ENCODE results near the gene BCL2L13.
A peak's percentile ranks its signal among the peaks of the same experiment; 100 is the strongest.
"Not testable (repeated sequence)": the region's sequence is repeated elsewhere in the genome, so short reads cannot be mapped to it uniquely, and the experiment has no call there.

Gene BCL2L13

GRCh38 chr22:17753401-17753989 lies 114.9 kb downstream of the BCL2L13 start:
- H3K4me1 ChIP-seq (ENCODE audit: low read length), result no peaks in the 10 kb centered on the region
- H4K20me1 ChIP-seq (ENCODE audit: insufficient read depth, low read length), result no peaks in the 10 kb centered on the region
- H2AFZ ChIP-seq (ENCODE audit: low read length), result no peak overlapping the region
- no peak for TF ChIP-seq EZH2phosphoT487 (IDR thresholded peaks at IDR 0.05; ENCODE audit: low read length)
- TF ChIP-seq EZH2 (optimal IDR thresholded peaks at IDR 0.05; ENCODE audit: low read depth, low read length), result no peak
- no peak for TF ChIP-seq CTCF (IDR thresholded peaks at IDR 0.05; ENCODE audit: low read length)
- H3K9ac ChIP-seq (ENCODE audit: low read length), result no peak overlapping the region
- no peak for DNase-seq
- no peak overlapping the region for H3K4me3 ChIP-seq (ENCODE audit: low read length)
- H3K27ac ChIP-seq (ENCODE audit: low read length), result no peak overlapping the region
- H3K9me2 ChIP-seq (replicated peaks; ENCODE audit: insufficient read depth, low read length), result no peaks in the 10 kb centered on the region
- no peaks in the 10 kb centered on the region for H3K27me3 ChIP-seq (replicated peaks; ENCODE audit: insufficient read depth, low read length)
- no peak overlapping the region for H3K4me2 ChIP-seq (ENCODE audit: low read depth, low read length)
- H3K79me2 ChIP-seq (ENCODE audit: low read length), result peaks cover 64% of the 10 kb centered on the region
- H3K9me3 ChIP-seq (replicated peaks; ENCODE audit: insufficient read depth, low read length), result no peaks in the 10 kb centered on the region
- no peaks in the 10 kb centered on the region for H3F3A ChIP-seq (ENCODE audit: insufficient read depth, low read length)
- H3K36me3 ChIP-seq (replicated peaks; ENCODE audit: insufficient read depth, low read length), result no peaks in the 10 kb centered on the region

- Histone ChIP-seq H3K79me2 (ENCODE audit: low read length) (peaks cover 68% of the 10 kb centered on the region), H3K4me1 (ENCODE audit: low read length) (no peaks in the 10 kb centered on the region), H2AFZ (ENCODE audit: low read length) (no peak overlapping the region), H3F3A (ENCODE audit: insufficient read depth, low read length) (no peaks in the 10 kb centered on the region), H3K9me2 (replicated peaks; ENCODE audit: insufficient read depth, low read length) (no peaks in the 10 kb centered on the region), H3K36me3 (replicated peaks; ENCODE audit: insufficient read depth, low read length) (no peaks in the 10 kb centered on the region), H3K9ac (ENCODE audit: low read length) (no peak overlapping the region), H3K4me3 (ENCODE audit: low read length) (no peak overlapping the region), H3K4me2 (ENCODE audit: low read depth, low read length) (no peak overlapping the region), H3K9me3 (replicated peaks; ENCODE audit: insufficient read depth, low read length) (no peaks in the 10 kb centered on the region), H4K20me1 (ENCODE audit: insufficient read depth, low read length) (no peaks in the 10 kb centered on the region), H3K27me3 (replicated peaks; ENCODE audit: insufficient read depth, low read length) (no peaks in the 10 kb centered on the region), H3K27ac (ENCODE audit: low read length) (no peak overlapping the region)
- DNase-seq, result no peak
- TF ChIP-seq CTCF (IDR thresholded peaks at IDR 0.05; ENCODE audit: low read length) (peak; percentile 21; the same call in 1 of the 2 replicates), EZH2 (optimal IDR thresholded peaks at IDR 0.05; ENCODE audit: low read depth, low read length) (no peak), EZH2phosphoT487 (IDR thresholded peaks at IDR 0.05; ENCODE audit: low read length) (no peak)
Measured at GRCh38 chr22:17754233-17754925, 115.8 kb downstream of the BCL2L13 start.

GRCh38 chr22:17761138-17761488 lies 122.6 kb downstream of the BCL2L13 start:
- Histone ChIP-seq H3K9me3 (replicated peaks; ENCODE audit: insufficient read depth, low read length) (no peaks in the 10 kb centered on the region), H3K79me2 (ENCODE audit: low read length) (peaks cover 83% of the 10 kb centered on the region)

GRCh38 chr22:17763442-17763841 lies 124.9 kb downstream of the BCL2L13 start:
- not testable (repeated sequence) for H3F3A ChIP-seq (ENCODE audit: insufficient read depth, low read length); H3K4me1 ChIP-seq (ENCODE audit: low read length); H3K9me3 ChIP-seq (replicated peaks; ENCODE audit: insufficient read depth, low read length); H4K20me1 ChIP-seq (ENCODE audit: insufficient read depth, low read length); H3K4me2 ChIP-seq (ENCODE audit: low read depth, low read length); H3K27me3 ChIP-seq (replicated peaks; ENCODE audit: insufficient read depth, low read length); H3K9me2 ChIP-seq (replicated peaks; ENCODE audit: insufficient read depth, low read length); H3K36me3 ChIP-seq (replicated peaks; ENCODE audit: insufficient read depth, low read length); H3K27ac ChIP-seq (ENCODE audit: low read length); DNase-seq; H3K4me3 ChIP-seq (ENCODE audit: low read length); H3K9ac ChIP-seq (ENCODE audit: low read length); H2AFZ ChIP-seq (ENCODE audit: low read length)
- peaks cover 88% of the 10 kb centered on the region for H3K79me2 ChIP-seq (ENCODE audit: low read length)

More at GRCh38 chr22:17761138-17761488, 122.6 kb downstream of the BCL2L13 start:
- H3K36me3 ChIP-seq (replicated peaks; ENCODE audit: insufficient read depth, low read length), result no peaks in the 10 kb centered on the region
- DNase-seq, result no peak
- no peaks in the 10 kb centered on the region for H3K9me2 ChIP-seq (replicated peaks; ENCODE audit: insufficient read depth, low read length)
- no peaks in the 10 kb centered on the region for H3F3A ChIP-seq (ENCODE audit: insufficient read depth, low read length)
- no peak overlapping the region for H3K9ac ChIP-seq (ENCODE audit: low read length)
- no peak for TF ChIP-seq CTCF (IDR thresholded peaks at IDR 0.05; ENCODE audit: low read length)
- no peak for TF ChIP-seq EZH2phosphoT487 (IDR thresholded peaks at IDR 0.05; ENCODE audit: low read length)
- no peak for TF ChIP-seq EZH2 (optimal IDR thresholded peaks at IDR 0.05; ENCODE audit: low read depth, low read length)
- no peak overlapping the region for H3K27ac ChIP-seq (ENCODE audit: low read length)
- H3K4me2 ChIP-seq (ENCODE audit: low read depth, low read length), result no peak overlapping the region
- H3K27me3 ChIP-seq (replicated peaks; ENCODE audit: insufficient read depth, low read length), result no peaks in the 10 kb centered on the region
- H4K20me1 ChIP-seq (ENCODE audit: insufficient read depth, low read length), result no peaks in the 10 kb centered on the region
- H3K4me3 ChIP-seq (ENCODE audit: low read length), result no peak overlapping the region
- no peaks in the 10 kb centered on the region for H3K4me1 ChIP-seq (ENCODE audit: low read length)
- H2AFZ ChIP-seq (ENCODE audit: low read length), result no peak overlapping the region

All from MM.1S (cell line).